Motor neuron (in vitro differentiated cells): ENCODE data around the gene SMIM14. TPM values are rescaled to one million over a fixed set of nuclear protein-coding genes. Genes with fewer than 3 reads are reported as not detected.
A peak's percentile ranks its signal among the peaks of the same experiment; 100 is the strongest.
"Not testable (repeated sequence)": the region's sequence is repeated elsewhere in the genome, so short reads cannot be mapped to it uniquely, and the experiment has no call there.

Experiments
- ATAC-seq, 8 experiments: fragments of 200-7000 bp; cut with Tn5 transposase; replicated peaks in 6 of 8; 2 replicates each; pipeline ENCODE4 v1.8.0; 2021; ENCODE audit warnings: mild to moderate bottlenecking in 8 of 8, moderate library complexity in 8 of 8
- H3K27ac ChIP-seq, 2 donors: fragments of 250-450 bp; sonication (Bioruptor Pico); 2 replicates each; pipeline ENCODE4 v1.9.0; 2021; ENCODE audit warnings: antibody characterized with exemption in 2 of 2, mild to moderate bottlenecking in 2 of 2, moderate library complexity in 1 of 2
- H3K4me1 ChIP-seq, 2 donors: fragments of 250-450 bp; sonication (Bioruptor Pico); replicated peaks in 1 of 2; 2 replicates each; pipeline ENCODE4 v1.6.1; 2021; ENCODE audit warnings: antibody characterized with exemption in 2 of 2, mild to moderate bottlenecking in 2 of 2, moderate library complexity in 1 of 2
- H3K4me3 ChIP-seq, 5 donors: fragments of 250-450 bp; sonication (Bioruptor Pico); 2 replicates each; pipeline ENCODE4 v1.9.0; 2021; ENCODE audit warnings: antibody characterized with exemption in 5 of 5, mild to moderate bottlenecking in 5 of 5, moderate library complexity in 4 of 5
- WGBS, 10 experiments: fragments of 450-650 bp; shearing (Covaris generic); methylation state at CpG; one replicate each; pipeline ENCODE4 v1.0.0; 2022; 5-methylcytosine and 5-hydroxymethylcytosine counted together
- in situ Hi-C, 9 experiments: fragments of 400-800 bp; cut with MboI; loops; one replicate each; pipeline ENCODE4 v1.15.0; 2021; ENCODE audit warnings: low sequenced_read_pairs in 9 of 9, low pct_unique_long_range_greater_than_20kb in 2 of 9; ENCODE audit not compliant: unreplicated experiment in 9 of 9
- total RNA-seq, 8 experiments: library from RNA; unstranded; fragments of 300-600 nt; gene quantifications; 2 replicates each; pipeline versions ENCODE4 v1.2.3 to v1.2.4, GENCODE V29; 2022

Gene SMIM14
- total RNA-seq, 8 experiments from 2014 or later = 14.2 to 38.4 (median 26.1) TPM

- no peaks in the 10 kb centered on the region for H3K4me1 ChIP-seq
- in situ Hi-C loops = no loop called here
- WGBS, 10 experiments = 42 to 100% (median 83%) methylated on average over 1 to 6 of the region's 6 CpGs
- ATAC-seq = peak in 2 of 8 experiments; percentile 11 to 16
- no peak overlapping the region for H3K27ac ChIP-seq
- no peak overlapping the region for H3K4me3 ChIP-seq
These were observed 75.3 kb downstream of the SMIM14 start for GRCh38 chr4:39563346-39563847.

- in situ Hi-C loops = no loop called here
- Histone ChIP-seq H3K27ac (no peak overlapping the region), H3K4me1 (no peaks in the 10 kb centered on the region), H3K4me3 (no peak overlapping the region)
- 83 to 100% (median 93%) methylated on average over 1 to 4 of the region's 5 CpGs; no CpG with 5 or more reads in 2 of the 10 experiments for WGBS, 10 experiments
- ATAC-seq = no peak
These were observed 75.9 kb downstream of the SMIM14 start for GRCh38 chr4:39562792-39563191.

- no peak overlapping the region for H3K4me3 ChIP-seq
- no peaks in the 10 kb centered on the region for H3K4me1 ChIP-seq
- in situ Hi-C loops = no loop called here
- ATAC-seq = no peak
- no peak overlapping the region for H3K27ac ChIP-seq
- WGBS, 10 experiments = 82 to 100% (median 94%) methylated on average over 2 to 8 of the region's 9 CpGs
These were observed 79.0 kb downstream of the SMIM14 start for GRCh38 chr4:39559626-39560025.

DNA sequence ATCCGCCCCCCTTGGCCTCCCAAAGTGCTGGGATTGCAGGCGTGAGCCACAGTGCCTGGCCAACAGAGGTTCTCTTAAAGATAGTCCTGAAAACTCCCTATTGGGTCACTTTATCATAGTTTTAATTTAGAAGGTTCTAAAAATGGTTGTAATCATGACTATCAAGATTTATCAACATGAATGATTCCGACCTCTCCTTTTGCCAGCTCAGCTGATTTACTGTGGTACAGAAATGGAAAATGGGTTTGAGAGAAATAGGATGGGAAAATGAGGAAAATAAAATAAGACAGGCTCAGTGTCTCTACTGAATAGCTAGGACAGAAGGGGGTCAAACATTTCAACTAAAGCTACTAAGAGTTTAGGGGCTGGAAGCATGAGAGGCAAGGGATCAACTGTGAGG, 83.2 kb downstream of the SMIM14 start:
- in situ Hi-C loops = no loop called here
- ATAC-seq = no peak
- Histone ChIP-seq H3K4me3 (no peak overlapping the region), H3K4me1 (no peaks in the 10 kb centered on the region), H3K27ac (no peak overlapping the region)
- WGBS, 10 experiments = 80 to 100% (median 89%) methylated on average over 1 to 3 of the region's 3 CpGs; no CpG with 5 or more reads in 2 of the 10 experiments

GRCh38 chr4:39548425-39549067, 90.1 kb downstream of the SMIM14 start:
- Histone ChIP-seq H3K27ac (no peak overlapping the region), H3K4me1 (peaks cover 0 to 3% of the 10 kb centered on the region in 2 donors), H3K4me3 (no peak overlapping the region)
- ATAC-seq = peak in 1 of 8 experiments; percentile 48
- 83 to 100% (median 94%) methylated on average over 1 to 3 of the region's 3 CpGs; no CpG with 5 or more reads in 6 of the 10 experiments for WGBS, 10 experiments
- in situ Hi-C loops = no loop called here

DNA sequence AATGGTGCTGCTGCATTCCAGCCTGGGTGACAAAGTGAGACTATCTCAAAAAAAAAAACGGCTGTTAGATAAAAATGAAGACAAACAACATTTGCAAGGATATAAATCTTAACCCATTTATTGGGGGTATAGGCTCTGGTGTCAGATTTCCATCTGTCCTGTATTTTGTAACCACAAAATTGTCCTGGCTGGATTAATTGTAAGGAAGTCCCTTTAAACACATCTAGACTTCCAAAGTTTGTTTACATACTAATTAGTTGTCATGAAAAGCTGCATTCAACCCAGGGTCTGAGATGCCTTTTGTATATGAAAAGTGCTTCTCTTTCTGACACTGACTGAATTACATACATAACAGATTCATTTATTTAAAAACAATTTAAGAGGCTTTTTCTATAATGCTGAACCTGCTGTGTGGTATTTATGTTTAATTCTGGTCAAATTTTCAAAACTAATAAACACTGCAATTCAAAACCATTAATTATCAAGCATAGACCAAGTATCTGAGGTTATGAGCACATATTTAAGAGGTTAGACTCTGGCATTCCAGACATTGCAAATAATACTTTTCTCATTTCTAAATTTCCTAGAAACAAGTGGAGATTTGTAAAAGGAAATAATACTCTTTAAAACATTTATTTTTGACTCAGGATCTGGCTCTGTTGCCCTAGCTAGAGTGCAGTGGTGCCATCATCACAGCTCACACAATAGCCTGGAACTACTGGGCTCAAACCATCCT, 93.9 kb downstream of the SMIM14 start:
- WGBS, 10 experiments = 0 to 40% (median 38%) methylated on average over 1 of the region's 1 CpG; no CpG with 5 or more reads in 7 of the 10 experiments
- peak in 1 of 8 experiments; percentile 7 for ATAC-seq

DNA sequence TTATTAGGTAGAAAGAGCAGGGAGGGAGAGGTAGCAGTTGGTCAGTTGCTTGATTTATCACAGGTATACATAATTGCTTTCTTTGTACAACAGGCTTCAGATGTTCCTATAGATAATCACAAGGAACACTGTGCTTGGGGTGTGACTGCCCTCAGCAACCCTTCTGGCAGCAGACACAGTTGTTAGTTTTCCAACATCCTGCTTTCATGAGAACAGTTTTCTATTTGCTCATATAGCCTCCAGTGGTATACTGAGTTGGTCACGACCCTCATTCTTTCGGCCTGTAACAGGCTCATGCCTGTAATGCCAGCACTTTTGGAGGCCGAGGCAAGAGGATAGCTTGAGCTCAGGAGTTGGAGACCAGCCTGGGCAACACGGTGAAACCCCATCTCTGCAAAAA, 94.6 kb downstream of the SMIM14 start:
- H3K4me3 ChIP-seq, ATAC-seq, H3K27ac ChIP-seq, in situ Hi-C loops: not testable (repeated sequence)
- peaks cover 5 to 17% of the 10 kb centered on the region in 2 donors for H3K4me1 ChIP-seq
- 80 to 100% (median 90%) methylated on average over 1 to 2 of the region's 4 CpGs; no CpG with 5 or more reads in 4 of the 10 experiments for WGBS, 10 experiments

More for the DNA sequence above, 93.9 kb downstream of the SMIM14 start:
- Histone ChIP-seq H3K4me3 (no peak overlapping the region), H3K27ac (no peak overlapping the region), H3K4me1 (peaks cover 5 to 17% of the 10 kb centered on the region in 2 donors)
- in situ Hi-C loops = no loop called here

GRCh38 chr4:39543034-39543433, 95.6 kb downstream of the SMIM14 start:
- no peak overlapping the region for H3K27ac ChIP-seq
- H3K4me3 ChIP-seq = no peak overlapping the region
- peak in 1 of 8 experiments; percentile 32 for ATAC-seq
- peaks cover 5 to 17% of the 10 kb centered on the region in 2 donors for H3K4me1 ChIP-seq
- in situ Hi-C loops = no loop called here
- WGBS, 10 experiments = 60 to 100% (median 87%) methylated on average over 1 to 4 of the region's 5 CpGs; no CpG with 5 or more reads in 4 of the 10 experiments

- WGBS, 10 experiments = 43 to 100% (median 76%) methylated on average over 1 to 4 of the region's 4 CpGs
- ATAC-seq = peak in 3 of 8 experiments; percentile 19 to 81 (median 61)
- Histone ChIP-seq H3K27ac (no peak overlapping the region), H3K4me1 (peaks cover 5 to 17% of the 10 kb centered on the region in 2 donors), H3K4me3 (no peak overlapping the region)
- in situ Hi-C loops = no loop called here
These were observed 96.1 kb downstream of the SMIM14 start for GRCh38 chr4:39542611-39543012.

DNA sequence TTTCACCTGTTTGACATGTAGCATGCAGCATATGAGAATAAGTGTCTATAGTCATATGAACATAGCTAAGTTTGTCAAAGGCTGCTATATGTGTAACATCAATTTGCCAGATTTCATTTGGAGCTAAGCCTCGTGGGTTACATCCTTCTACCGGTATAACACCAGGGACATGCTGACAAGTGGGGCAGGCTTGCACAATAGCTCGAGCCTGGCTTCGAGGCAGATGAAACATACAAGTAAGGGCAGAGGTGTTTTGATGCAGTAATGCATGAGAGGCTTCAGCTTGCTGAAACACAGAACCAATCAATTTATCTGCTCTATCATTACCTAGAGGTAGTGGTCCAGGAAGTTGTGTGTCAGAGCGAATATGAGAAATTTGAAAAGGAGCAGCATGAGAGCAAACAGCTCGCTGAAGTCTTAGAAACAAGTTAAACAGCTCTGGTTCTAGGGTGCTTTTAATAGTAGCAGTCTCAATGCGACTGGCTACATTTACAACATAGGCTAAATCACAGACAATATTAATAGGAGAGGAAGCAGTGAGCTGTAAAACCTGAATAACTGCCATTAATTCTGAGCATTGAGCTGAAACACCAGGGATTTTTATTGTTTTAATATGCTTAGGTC, 96.6 kb downstream of the SMIM14 start:
- Histone ChIP-seq H3K4me1 (peaks cover 5 to 17% of the 10 kb centered on the region in 2 donors), H3K27ac (no peak overlapping the region), H3K4me3 (no peak overlapping the region)
- ATAC-seq = peak in 2 of 8 experiments; percentile 31 to 42
- in situ Hi-C loops = no loop called here
- WGBS, 10 experiments = 14 to 85% (median 76%) methylated on average over 1 to 7 of the region's 7 CpGs; no CpG with 5 or more reads in 1 of the 10 experiments

DNA sequence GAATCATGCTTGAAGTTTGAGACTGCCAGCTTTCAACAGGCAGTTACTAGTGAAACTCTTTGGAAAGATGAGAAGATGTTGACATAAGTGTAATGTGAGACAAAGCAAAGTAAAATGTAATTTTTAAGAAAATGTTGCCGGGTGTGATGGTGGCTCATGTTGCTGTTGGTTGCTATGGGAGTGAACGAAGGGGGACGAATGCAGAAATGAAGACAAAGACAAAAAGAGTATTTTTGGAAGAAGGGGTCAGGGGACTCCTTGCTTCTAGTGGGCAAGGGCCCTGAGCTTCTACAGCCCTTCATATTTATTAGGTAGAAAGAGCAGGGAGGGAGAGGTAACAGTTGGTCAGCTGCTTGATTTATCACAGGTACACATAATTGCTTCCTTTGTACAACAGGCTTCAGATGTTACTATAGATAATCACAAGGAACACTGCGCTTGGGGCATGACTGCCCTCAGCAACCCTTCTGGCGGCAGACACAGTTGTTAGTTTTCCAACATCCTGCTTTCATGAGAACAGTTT, 99.5 kb downstream of the SMIM14 start:
- peak in 2 of 8 experiments; percentile 6 to 15 for ATAC-seq
- H3K4me3 ChIP-seq = no peak overlapping the region
- in situ Hi-C loops = no loop called here
- H3K27ac ChIP-seq = no peak overlapping the region
- 71 to 100% (median 95%) methylated on average over 1 to 5 of the region's 5 CpGs for WGBS, 10 experiments
- H3K4me1 ChIP-seq = peaks cover 4 to 17% of the 10 kb centered on the region in 2 donors

DNA sequence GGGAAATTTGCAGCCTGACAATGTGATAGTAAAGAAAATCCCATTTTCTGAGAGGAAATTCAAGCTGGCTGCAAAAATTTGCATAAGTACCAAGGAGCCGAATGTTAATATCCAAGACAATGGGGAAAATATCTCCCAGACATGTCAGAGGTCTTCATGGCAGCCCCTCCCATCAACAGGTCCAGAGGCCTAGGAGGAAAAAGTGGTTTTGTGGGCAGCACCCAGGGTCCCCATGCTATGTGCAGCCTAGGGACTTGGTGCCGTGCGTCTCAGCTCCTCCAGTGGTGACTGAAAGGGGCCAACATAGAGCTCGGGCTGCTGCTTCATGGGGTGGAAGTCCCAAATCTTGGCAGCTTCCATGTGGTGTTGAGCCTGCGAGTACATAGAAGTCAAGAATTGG, 105.1 kb downstream of the SMIM14 start:
- 90 to 100% (median 91%) methylated on average over 1 to 4 of the region's 5 CpGs; no CpG with 5 or more reads in 5 of the 10 experiments for WGBS, 10 experiments
- Histone ChIP-seq H3K4me3 (no peak overlapping the region), H3K27ac (no peak overlapping the region), H3K4me1 (peaks cover 7% of the 10 kb centered on the region in 2 donors)
- in situ Hi-C loops = no loop called here
- no peak for ATAC-seq
